Stimulated activated CD4-positive, alpha-beta T cell treated with anti-CD3 and anti-CD28 coated beads, Interleukin-1b, Interleukin-23, amount 100 ng/mL, for 24 hours (primary cell): ENCODE results near the gene MALL.
"Not testable (repeated sequence)": the region's sequence is repeated elsewhere in the genome, so short reads cannot be mapped to it uniquely, and the experiment has no call there.

Experiments used
- DNase-seq, 4 experiments: peaks; one replicate each; pipeline ENCODE4 v3.0.0-alpha.2; 2020; ENCODE audit warnings: low read depth in 4 of 4, low spot score in 1 of 4

Gene MALL

DNA sequence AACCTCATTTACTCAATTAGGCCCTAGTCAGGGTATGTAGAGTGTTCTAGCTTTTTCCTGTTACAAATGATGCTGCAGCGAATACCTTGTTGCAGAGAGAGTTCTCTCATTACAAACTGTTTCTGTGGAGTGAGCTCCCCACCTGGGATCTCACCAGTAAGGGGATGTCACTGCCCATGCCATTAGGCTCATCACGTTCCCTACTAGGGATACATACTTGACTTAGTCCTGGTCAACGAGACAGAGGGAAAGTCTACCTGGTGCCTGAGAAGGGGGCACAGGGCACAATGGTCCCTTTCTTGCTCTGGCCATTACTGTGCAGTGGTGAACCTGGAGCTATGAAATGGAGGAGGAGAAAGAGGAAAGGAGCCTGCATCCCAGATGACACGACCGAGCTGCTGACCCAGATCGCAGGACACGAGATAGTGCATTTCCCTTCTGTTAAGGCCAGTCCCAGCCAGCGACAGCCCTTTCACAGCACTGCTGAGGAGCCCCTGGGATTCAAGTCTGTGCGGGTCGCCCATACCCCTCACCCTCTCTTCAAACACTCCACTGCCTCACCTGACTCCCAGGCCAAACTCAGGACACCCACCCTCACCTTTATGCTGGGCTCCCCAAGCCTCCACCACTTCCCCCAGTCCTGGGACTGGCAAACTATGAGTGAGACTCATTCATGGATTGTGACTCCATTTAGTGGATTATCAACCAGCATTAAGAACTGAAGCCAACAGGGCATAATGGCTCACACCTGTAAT, 16.0 kb downstream of the MALL start:
- no peak for DNase-seq

DNA sequence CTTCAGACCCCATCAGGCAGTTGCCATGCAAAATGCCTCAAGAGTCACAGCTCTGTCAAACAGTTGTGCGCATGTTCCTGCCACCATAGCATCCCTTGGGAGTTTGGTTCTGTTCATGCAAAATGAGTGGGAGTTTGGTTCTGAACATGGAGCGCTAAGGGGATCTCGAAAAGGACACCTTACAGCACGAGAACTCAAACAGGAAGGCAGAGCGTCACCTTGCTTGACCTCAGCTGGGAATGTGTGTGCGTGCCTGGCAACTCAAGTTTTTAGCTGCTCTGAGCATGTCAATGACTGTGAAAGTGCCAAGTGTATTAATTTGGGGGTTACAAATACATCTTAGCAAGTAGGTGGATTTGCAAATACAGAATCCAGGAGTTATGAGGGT, 16.6 kb downstream of the MALL start:
- DNase-seq: no peak

DNA sequence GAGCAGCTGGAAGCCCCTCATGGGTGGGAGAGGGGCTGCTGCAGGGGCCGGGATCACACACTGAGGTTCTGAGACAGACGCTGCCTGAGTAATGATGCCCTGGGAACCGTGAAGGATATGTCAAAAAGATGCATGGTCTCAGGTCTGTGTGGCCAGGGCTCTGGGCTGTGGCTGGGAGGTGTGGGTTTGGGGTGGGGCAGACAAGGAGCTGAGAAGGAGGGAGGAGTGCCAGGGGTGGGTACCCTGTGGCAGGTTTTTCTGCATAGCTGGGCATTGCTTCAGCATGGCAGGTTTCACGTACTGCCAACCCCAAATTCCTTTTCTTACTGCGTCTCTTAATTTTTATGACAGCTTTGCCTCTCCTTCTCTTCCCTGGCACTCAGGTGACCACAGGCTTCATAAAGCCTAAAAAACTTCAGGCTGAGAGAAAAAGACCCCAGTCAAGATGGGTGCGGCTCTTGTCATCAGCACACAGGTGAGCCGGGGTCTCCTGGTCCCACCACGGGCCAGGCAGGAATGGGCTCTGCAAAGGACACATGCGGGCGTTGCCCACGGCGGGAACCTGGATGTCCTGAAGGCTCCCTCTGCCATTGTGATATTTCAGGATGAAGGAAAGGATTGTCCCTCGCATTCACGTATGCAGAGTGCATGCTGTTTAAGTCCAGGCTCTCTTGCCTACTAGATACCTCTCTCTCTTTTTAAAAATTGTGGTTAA, 18.0 kb downstream of the MALL start:
- no peak for DNase-seq

DNA sequence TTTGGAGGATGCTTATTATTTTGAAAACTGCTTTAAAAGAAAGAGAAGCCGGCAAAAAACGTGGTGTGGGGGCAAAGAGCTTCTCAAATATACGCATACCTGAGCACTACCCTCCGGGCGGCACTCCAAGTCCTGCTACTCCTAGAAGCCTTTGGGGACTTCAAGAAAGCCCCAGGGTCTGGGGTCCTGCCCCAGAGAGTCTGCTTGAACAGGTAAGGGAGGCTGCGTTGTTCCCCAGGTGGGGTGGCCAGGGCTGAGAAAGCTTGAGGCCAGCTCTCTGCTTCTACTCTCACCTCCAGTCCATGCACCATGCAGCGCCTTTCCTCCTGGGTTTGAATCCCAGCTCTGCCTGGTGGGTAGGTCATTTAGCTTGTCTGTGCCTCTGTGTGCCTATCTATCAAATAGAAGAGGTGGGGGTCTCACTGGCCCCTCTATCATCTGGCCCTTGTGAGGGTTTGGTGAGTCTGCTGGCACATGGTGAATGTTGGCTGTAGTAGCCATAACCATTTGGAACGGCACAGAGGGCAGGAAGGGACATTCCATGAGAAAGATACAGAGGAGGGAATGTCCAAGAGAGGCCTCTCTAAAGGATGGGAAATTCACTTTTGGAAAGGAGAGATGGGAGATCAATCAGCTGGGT, 19.5 kb downstream of the MALL start:
- no peak for DNase-seq

DNA sequence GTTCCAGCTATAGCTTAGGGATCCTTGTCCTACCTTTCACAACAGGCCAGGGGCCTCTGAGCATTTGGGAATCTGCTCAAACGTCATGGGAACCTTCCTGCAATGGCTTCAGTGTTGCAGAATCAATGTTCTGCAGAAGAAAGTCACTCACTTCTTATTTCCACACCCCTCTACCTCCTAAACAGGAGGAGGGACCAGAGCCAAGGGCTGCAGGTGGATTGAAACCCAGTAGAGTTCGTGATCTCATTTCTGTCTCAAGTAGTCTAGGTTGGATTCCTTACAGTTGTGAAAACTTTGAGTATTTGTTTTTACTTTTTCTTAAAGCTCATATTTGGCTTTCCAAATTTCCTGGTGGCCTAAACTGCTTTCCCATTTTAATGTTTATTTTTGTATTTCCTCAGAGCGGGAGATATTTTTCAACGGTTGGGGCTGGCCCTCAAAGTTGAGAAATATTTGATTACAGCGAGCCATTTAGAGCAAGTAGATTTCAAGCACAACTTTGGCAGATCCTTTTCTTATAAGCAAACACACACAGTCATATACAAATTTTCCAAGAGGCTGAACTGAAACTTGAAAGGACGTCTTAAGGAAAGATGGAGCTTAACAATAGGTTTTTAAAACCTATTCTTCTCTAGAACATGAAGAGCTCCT, 20.6 kb downstream of the MALL start:
- DNase-seq: not testable (repeated sequence)

DNA sequence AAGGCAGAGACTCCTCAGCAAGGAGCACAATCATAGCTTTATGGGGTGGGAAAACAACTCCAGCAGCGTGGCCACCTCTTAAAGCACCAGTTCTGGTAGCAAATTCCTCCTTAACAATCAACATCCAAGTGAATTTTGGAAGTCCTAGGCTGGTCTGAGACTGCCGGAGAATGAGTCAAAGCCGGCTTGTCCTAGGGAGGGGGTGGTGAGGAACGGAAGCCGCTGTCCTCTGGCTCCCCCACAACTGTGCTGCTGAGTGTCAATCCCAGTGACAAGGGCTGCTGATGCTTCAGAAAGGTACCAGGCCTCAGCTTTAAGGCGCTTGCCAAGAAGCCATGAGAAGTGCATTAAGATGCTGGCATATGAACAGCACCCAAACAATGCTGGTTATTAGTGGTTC, 21.7 kb downstream of the MALL start:
- not testable (repeated sequence) for DNase-seq

DNA sequence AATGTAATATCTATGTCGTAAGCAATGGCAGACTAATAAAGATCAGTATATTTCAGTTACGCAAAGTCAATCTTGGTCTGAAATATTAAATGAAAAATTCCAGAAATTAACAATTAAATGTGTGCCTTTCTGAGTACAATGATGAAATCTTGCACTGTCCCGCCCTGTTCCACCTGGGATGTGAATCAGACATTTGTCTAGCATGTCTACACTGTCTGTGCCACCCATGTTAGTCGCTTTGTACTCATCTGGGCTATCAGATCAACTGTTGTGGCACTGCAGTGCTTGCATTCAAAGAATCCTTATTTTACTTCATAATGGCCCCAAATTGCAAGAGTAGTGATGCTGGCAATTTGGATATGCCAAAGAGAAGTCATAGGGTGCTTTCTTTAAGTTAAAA, 25.5 kb downstream of the MALL start:
- not testable (repeated sequence) for DNase-seq

DNA sequence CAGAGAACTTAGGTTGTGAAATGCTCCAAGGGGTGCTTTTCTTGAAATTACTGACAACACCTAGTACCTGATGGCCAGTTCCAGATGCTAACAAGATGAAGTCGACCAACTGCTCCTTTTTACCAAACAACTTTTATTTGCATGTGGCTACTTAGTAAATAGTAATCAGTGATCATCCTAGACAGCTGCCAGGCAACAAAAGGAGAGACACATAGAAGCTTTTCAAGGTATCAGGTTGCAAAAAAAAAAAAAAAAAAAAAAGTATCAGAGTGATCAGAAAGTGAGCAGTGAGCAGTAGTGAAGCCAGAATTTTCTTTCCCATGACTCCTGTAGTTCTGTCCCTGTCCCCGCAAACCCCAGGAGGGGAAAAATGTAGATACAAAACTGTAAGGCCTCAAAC, 31.9 kb downstream of the MALL start:
- not testable (repeated sequence) for DNase-seq

DNA sequence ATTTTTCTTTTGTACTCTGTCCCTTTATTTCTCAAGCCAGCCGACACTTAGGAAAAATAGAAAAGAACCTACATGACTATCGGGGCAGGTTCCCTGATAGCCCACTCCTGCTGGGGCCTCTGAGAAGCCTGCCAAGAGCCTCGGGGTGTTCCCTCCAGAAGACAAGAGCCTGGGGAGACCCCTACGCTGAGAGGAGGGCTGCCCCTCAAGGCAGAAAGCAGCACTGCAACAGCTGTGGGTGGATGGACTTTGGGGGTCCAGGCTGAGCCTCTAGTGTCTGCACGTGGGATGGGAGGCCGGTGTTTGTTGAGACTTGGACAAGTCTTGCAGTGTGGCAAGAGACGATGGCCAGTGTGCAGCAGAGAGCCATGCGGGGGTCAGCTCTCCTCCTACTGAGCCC, 32.5 kb downstream of the MALL start:
- not testable (repeated sequence) for DNase-seq

DNA sequence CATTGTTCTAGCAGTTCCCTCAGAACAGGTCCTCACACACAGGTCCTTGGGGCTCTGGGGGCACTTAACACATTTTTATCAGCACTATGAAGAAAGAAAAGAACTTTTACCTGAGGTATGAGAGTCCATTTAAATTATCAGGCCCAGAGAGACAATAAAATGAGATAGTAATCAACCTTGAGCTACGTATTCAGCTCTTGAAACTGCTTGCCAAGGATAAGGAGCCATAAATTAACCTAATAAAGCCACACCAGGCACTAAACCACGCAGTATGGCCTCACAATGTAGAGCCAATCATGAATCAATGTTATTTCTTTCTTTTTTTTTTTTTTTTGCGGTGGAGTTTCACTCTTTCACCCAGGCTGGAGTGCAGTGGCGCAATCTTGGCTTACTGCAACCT, 37.5 kb downstream of the MALL start:
- DNase-seq: not testable (repeated sequence)

DNA sequence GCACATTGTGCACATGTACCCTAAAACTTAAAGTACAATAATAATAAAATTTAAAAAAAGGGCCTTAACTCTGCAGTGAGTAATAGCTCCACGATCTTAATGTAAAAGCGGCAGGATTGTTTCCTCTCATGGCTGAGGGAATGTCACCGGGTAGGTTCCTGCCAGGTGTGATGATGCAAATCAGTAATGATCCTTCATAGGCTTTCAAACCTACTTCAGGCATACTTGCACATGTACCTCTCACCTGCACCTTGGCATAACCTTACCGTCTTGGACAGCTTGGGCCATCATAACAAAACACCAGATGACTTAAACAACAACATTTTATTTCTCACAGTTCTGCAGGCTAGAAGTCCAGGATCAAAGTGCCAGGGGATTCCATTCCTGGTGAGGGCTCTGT, 39.7 kb downstream of the MALL start:
- DNase-seq: not testable (repeated sequence)

DNA sequence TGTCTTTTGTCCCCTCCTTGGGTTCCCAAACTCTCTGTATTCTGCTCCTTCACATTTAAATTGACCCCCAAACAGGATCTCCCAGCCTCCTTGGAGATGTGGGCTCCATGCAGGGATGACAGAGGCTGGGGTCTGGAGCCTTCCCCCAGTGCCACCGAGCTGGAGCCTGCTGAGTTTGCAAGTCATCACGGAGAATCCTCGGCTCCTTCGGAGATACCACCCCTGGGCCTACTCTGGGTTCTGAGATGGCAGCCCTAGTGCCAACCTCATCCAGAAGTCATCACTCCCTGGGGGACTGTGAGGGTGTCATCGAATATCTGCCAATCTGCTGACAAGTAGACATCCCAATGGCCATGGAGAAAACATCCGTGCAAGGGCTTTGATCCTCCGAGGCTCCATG, 45.8 kb downstream of the MALL start:
- DNase-seq: not testable (repeated sequence)

DNA sequence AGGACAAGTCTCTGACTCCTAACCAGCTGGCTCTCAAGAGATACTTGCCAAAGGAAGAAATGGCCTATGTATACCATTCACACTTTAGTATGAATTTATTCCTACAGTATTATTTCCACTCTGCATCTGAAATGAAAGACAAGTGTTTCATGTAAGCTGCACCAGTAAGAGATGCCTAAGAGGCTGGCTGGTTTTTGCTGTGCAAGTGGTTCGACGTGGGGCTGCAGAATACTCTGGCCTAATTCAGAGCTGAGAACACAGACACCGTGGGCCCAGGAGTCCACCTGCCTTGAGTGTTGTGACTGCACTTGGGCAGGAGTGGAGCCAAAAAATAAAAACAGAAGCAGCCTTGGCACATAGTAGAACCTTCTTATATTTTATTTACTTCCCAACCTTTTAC, 47.5 kb downstream of the MALL start:
- not testable (repeated sequence) for DNase-seq

DNA sequence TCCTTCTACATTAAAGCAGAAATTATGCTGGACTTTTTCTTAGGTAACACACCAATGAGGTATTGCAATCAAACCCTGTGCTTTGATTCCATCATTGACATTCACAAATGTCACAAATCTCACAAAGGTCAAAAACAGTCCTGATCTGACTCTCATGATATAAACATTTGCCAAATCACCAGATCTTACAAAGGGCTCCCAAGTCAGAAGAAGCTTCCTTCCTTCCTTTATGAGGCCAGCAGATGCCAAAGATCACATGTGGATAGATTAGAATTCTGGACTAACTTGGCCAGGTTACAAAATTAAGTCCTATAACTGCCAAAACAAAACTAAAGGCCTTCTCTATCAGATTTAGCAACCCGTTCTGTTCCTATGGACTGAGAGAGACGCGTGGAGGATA, 53.3 kb downstream of the MALL start:
- not testable (repeated sequence) for DNase-seq

DNA sequence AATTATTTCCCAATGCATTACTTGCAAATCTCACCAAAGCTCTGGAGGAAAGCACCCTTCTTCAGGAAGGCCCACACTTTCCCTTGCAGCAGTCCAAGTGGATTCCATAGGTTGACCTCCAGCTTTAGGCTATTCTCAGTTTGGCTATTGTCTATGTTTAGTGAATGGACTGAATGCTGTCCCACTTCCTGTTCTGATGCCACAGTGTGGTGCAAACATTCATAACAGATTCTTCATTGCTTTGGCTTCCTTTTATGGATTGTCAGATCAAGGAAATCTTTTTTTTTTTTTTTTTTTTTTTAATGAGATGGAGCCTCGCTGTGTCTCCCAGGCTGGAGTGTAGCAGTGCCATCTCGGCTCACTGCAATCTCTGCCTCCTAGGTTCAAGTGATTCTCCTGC, 55.1 kb downstream of the MALL start:
- DNase-seq: not testable (repeated sequence)

DNA sequence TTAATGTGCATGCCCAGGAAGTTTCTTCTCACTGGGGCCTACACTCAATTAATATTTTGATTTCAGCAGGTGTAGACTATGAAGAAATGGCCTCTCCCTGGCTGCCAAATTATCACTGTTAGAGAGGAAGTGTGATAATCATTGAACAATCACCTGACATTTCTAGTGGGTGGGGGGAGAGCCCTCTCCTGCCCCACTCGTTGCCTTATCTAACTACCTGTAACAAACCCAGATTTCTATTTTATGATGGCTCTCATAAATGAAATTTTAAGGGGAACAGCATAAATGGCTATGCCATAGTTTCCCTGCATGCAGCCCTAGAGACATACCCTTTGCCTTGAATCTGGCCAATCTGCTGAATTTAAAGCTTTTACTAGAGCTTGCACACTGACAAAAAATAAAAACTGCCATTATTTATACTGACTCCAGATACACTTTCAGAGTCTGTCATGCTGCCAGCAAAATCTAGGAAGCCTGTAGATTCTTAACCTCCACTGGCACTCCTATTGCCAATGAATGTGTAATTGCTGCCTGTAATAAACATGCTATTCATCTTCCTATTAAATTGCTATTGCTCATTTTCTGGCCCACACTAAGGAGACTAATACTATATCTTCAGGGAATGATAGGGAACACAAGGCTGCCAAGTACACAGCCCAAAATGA, 55.8 kb downstream of the MALL start:
- DNase-seq: not testable (repeated sequence)

DNA sequence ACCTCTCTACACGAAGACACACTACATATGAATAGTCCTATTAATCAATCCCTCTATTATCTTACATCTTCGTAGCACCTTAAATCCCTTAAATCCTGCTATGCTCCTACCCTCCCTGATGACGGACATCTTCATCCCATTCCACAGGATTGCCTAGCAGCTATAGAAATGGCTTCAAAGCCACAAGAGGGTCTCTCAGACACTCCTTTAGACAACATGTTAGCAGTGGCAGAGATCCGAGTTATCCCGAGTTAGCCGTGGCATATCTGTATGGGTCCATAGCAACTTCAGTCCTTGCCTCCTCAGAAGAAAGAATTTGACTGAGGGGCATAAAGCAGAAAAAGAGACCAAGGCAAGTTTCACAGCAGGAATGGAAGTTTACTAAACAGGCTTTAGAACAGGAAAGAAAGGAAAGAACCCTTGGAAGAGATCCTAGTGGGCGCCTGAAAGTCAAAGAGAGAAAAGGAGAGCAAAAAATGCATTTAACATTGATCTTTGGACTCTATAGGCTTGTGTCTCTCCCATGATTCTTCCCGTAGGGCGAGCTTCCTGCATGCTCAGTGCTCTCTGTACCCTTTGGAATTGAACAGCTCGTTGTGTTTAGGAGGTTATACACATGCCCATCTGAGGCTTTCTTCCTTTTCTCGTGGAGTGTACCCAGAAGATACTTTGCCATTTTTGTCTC, 56.5 kb downstream of the MALL start:
- DNase-seq: not testable (repeated sequence)

DNA sequence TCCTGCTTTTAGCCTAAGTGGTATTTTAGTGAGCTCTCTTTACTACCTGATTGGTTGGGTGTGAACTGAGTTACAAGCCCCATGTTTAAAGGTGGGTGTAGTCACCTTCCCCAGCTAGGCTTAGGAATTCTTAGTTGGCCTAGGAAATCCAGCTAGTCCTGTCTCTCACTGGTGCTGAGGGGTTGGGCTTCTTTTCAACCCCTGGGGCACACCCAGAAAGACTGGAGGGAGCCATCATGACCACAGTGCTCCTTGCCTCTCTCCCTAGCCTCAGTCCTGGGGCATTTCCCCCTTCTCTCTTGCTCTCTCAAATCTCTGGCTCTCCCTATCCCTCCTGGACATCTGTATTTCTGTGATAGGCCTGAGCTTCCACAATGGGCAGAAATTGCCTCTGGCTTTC, 57.6 kb downstream of the MALL start:
- DNase-seq: not testable (repeated sequence)

DNA sequence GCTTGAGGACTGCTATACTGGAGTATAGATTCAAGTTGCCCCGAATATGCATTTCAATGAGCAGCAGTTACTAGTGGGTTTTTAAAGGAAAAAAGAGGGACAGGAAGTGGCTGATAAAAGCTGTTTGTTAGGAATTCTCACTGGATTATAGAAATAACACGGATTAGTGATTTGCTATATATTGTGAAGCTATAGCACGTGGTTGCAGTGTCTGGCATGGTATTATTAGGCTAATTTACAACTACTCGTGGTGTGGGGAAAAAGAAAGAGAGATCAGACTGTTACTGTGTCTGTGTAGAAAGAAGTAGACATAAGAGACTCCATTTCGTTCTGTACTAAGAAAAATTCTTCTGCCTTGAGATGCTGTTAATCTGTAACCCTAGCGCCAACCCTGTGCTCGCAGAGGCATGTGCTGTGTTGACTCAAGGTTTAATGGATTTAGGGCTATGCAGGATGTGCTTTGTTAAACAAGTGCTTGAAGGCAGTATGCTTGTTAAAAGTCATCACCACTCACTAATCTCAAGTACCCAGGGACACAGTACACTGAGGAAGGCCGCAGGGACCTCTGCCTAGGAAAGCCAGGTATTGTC, 59.7 kb downstream of the MALL start:
- DNase-seq: not testable (repeated sequence)
